ENCODE measurements around the gene XK. TPM values are rescaled to one million over a fixed set of nuclear protein-coding genes. Genes with fewer than 3 reads are reported as not detected.

The XK gene
- total and polyA plus RNA-seq, 2 experiments from 2014 or later: 2.2 to 7.2 TPM

DNA sequence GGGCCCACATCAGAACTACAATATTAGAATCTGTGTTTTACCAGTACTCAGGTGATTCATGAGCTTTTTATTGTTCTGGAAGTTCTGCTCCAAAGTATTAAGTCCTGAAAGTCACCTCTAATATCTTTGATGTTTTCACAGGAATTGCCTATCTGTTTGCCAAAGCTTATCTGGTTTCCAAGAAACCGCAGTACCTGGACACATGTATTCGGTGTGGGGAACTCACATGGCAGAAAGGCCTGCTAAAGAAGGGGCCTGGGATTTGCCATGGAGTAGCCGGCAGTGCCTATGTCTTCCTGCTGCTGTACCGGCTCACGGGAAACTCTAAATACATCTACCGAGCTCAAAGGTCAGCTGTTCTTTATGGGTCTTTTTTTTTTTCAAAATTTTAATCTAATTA lies 18.4 kb upstream of the XK start:
- Histone ChIP-seq H3K27ac (no peak overlapping the region), H3K9me3 (ENCODE audit: low read depth) (no peaks in the 10 kb centered on the region), H3K36me3 (no peaks in the 10 kb centered on the region), H3K4me3 (no peak overlapping the region), H3K27me3 (no peaks in the 10 kb centered on the region), H3K4me1 (ENCODE audit: low read depth) (peaks cover 6% of the 10 kb centered on the region)
- TF ChIP-seq, protein P1, sequence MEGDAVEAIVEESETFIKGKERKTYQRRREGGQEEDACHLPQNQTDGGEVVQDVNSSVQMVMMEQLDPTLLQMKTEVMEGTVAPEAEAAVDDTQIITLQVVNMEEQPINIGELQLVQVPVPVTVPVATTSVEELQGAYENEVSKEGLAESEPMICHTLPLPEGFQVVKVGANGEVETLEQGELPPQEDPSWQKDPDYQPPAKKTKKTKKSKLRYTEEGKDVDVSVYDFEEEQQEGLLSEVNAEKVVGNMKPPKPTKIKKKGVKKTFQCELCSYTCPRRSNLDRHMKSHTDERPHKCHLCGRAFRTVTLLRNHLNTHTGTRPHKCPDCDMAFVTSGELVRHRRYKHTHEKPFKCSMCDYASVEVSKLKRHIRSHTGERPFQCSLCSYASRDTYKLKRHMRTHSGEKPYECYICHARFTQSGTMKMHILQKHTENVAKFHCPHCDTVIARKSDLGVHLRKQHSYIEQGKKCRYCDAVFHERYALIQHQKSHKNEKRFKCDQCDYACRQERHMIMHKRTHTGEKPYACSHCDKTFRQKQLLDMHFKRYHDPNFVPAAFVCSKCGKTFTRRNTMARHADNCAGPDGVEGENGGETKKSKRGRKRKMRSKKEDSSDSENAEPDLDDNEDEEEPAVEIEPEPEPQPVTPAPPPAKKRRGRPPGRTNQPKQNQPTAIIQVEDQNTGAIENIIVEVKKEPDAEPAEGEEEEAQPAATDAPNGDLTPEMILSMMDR (IDR thresholded peaks at IDR 0.05; ENCODE audit: low read depth, low read length): no peak
- no peak for DNase-seq (ENCODE audit: low read depth in 1 of 2, low spot score in 1 of 2)

DNA sequence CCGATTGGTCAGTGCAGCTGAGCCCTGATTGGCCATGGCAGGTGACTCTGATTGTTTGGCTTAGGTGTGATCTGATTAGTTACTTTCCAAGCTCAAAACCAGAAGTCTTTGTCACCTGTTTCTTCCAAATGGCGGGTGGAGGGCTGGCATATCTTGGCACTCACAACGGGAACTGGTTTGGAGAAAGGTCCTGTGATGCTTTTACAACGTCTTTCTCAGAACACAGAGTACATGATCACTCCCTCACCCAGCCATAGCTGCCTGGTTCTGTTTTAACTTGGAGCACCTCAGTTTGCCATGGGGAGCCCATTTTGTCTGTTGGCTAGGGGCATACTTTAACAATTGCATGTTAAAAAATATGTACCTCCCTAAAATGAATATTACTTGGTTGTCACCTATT lies 13.0 kb upstream of the XK start:
- Histone ChIP-seq H3K4me3 (no peak overlapping the region), H3K9me3 (ENCODE audit: low read depth) (no peaks in the 10 kb centered on the region), H3K27ac (no peak overlapping the region), H3K4me1 (ENCODE audit: low read depth) (no peaks in the 10 kb centered on the region), H3K36me3 (no peaks in the 10 kb centered on the region), H3K27me3 (no peaks in the 10 kb centered on the region)
- DNase-seq (ENCODE audit: low read depth in 1 of 2, low spot score in 1 of 2): no peak
- TF ChIP-seq, protein P1 (IDR thresholded peaks at IDR 0.05; ENCODE audit: low read depth, low read length): no peak

DNA sequence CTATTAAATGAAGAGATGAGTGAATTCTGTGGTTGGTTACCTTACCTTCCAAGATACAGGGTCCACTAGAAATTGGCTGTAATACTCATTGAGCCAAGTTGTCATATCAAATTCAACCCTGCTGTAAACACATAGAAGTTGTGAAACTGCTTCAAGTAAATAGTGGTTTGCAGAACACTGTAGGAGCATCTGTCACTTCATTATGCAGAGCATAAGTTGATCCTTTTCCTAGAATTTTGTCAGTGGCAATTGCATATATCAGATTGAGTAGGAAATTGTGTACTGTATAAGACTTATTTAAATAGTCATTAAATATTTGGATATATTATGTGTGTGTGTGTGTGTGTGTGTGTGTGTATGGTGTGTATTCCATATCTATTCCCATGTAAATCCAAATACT lies 8.8 kb upstream of the XK start:
- DNase-seq (ENCODE audit: low read depth in 1 of 2, low spot score in 1 of 2): no peak
- TF ChIP-seq, protein P1 (IDR thresholded peaks at IDR 0.05; ENCODE audit: low read depth, low read length): no peak
- Histone ChIP-seq H3K4me1 (ENCODE audit: low read depth) (peaks cover 23% of the 10 kb centered on the region), H3K27ac (no peak overlapping the region), H3K4me3 (no peak overlapping the region), H3K27me3 (no peaks in the 10 kb centered on the region), H3K9me3 (ENCODE audit: low read depth) (no peaks in the 10 kb centered on the region), H3K36me3 (no peaks in the 10 kb centered on the region)

DNA sequence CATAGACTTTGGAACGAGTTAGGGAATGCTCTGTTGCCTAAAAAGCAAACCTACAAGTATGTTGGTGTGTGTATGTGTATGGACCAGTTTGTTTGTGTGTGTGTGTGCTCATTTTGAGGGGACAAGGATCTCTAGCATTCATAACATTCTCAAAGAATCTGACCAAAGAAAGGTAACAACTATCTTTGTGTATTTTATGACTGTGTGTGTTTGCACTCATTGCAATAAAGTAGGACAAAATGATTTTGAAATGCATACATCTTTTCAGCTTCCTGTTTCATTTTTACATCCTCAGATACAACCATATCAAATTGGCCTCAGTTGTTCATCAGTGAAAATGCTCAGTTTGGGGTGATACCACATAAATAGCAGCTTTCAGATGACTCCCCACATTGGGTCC lies 8.3 kb upstream of the XK start:
- Histone ChIP-seq H3K36me3 (no peaks in the 10 kb centered on the region), H3K27me3 (no peaks in the 10 kb centered on the region), H3K9me3 (ENCODE audit: low read depth) (no peaks in the 10 kb centered on the region), H3K27ac (no peak overlapping the region), H3K4me1 (ENCODE audit: low read depth) (peaks cover 23% of the 10 kb centered on the region), H3K4me3 (no peak overlapping the region)
- TF ChIP-seq, protein P1 (IDR thresholded peaks at IDR 0.05; ENCODE audit: low read depth, low read length): no peak
- DNase-seq (ENCODE audit: low read depth in 1 of 2, low spot score in 1 of 2): no peak

DNA sequence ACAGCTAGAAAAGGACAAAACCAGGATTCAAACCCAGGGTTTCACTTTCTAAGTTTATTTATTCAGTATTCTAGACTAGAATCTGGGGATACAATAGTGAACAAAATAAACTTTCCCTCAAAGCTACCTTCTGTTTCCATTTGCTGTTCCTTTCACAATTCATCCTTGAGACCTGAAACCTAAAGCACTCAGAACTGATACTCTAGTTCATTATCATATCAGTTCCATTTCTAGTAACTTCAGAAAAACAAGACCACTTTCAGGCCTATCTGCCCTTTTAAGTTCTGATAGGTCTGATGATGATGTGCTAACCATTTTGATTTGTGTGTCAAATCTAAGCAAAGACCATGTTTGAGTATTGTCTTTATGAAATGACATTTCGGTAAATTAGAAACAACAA lies 7.8 kb upstream of the XK start:
- Histone ChIP-seq H3K4me3 (no peak overlapping the region), H3K36me3 (no peaks in the 10 kb centered on the region), H3K9me3 (ENCODE audit: low read depth) (no peaks in the 10 kb centered on the region)

More for the DNA sequence above, 7.8 kb upstream of the XK start:
- TF ChIP-seq, protein P1 (IDR thresholded peaks at IDR 0.05; ENCODE audit: low read depth, low read length): no peak
- no peak overlapping the region for H3K27ac ChIP-seq
- no peak for DNase-seq (ENCODE audit: low read depth in 1 of 2, low spot score in 1 of 2)
- peaks cover 23% of the 10 kb centered on the region for H3K4me1 ChIP-seq (ENCODE audit: low read depth)
- H3K27me3 ChIP-seq: no peaks in the 10 kb centered on the region
